ENCODE results near the gene CCDC71.

GRCh38 chr3:49124991-49125670 is 41.0 kb downstream of the CCDC71 start:
- no peak for TF ChIP-seq CTCF (IDR thresholded peaks at IDR 0.05)
- TF ChIP-seq ZFX (IDR thresholded peaks at IDR 0.05; ENCODE audit: borderline replicate concordance) = no peak

All from 22Rv1 (cell line).